DMS153 treated with DMSO at 0.1 percent for 48 hours (cell line): Measurements from ENCODE around the gene SRP68.

ENCODE experiments used
- DNase-seq: peaks from one replicate; lab custom pipeline; 2025; ENCODE audit not compliant: unreplicated experiment; lab: John Stamatoyannopoulos, UW

The SRP68 gene

DNA sequence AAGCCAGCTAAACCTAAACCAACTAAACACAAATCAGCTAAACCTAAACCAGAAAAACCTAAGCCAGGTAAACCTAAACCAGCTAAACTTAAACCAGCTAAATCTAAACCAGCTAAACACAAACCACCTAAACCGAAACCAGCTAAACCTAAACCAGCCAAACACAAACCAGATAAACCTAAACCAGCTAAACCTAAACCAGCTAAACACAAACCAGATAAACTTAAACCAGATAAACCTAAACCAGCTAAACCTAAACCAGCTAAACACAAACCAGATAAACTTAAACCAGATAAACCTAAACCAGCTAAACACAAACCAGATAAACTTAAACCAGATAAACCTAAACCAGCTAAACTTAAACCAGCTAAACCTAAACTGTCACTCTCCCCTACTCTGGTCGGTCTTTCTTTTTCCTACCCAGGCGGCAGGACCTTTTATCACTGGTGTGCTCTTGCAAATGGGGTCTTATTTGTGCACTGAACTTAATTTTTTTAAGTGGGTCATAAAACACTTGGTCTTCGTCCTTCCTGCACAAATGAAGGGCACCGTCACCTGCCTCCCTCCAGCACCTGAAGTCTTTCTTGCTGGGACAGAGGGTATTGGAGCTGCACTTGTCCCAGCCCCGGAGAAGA is 52.4 kb downstream of the SRP68 start:
- no peak for DNase-seq

GRCh38 chr17:76018801-76019200 is 53.5 kb downstream of the SRP68 start:
- no peak for DNase-seq

- no peak for DNase-seq
Observed at GRCh38 chr17:76018340-76018680, 54.0 kb downstream of the SRP68 start.

- DNase-seq = no peak
Observed at GRCh38 chr17:76017481-76018339, 54.6 kb downstream of the SRP68 start.

GRCh38 chr17:76014925-76015261 is 57.4 kb downstream of the SRP68 start:
- DNase-seq = peak; percentile 35

DNA sequence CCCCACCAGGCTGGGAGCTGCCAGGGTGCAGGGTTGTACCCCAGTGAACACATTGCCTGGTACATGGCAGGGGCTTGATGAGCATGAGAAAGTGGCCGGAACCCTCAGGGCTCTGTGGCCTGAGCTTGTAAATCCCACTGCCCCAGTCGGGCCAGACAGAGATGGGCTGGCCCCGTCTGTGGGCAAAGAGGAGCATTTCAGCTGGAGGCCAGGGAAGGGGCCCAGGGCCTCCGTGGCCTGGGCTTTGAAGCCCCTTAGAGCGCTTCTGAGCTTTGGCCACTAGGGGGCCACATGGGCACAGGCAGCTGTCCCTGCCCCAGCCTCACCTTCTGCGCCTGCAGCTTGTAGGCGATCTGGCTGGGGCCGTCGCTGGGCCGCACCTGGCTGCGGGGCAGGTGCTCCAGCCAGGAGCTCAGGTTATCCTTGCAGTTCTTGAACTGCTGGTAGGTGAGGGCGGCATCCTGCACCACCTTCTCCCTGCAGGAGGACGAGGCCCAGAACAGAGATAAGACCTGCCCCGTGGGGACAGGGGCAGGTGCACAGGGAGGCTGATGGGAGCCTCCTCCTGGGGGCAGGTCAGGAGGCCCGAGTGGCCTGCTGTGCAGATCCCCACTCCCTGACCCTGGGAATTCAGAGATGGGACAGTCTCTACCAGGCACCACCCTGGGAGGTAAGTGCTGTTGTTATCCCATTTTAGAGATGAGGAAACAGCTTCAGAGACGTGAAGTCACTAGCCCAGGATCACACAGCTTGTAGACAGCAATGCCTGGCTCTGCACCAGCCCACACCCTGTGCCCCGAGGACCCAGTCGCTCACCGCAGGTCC is 58.0 kb downstream of the SRP68 start:
- peak; percentile 79 for DNase-seq

- DNase-seq = no peak
Observed at GRCh38 chr17:76013377-76013932, 58.9 kb downstream of the SRP68 start.

- no peak for DNase-seq
Observed at GRCh38 chr17:76011951-76012350, 60.4 kb downstream of the SRP68 start.

GRCh38 chr17:76009969-76010661 is 62.2 kb downstream of the SRP68 start:
- DNase-seq = no peak

DNA sequence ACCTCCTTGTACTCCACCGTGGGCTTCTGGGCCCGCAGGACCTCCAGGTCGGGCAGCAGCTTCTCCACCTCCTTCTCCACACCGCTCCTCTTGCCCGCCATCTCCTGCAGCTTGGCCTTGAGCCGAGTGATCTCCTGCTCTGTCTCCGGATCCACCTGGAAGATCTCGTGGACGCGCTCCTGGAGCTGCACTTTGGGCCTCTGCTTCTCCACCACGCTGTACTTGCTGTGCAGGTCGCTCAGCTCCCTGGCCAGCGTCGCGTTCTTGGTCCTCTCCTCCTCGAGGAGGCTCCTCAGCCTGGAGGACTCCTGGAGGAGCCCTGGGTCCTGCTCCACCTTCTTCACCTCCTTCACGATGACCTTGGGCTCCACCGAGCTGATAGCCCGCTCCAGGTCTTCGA is 62.9 kb downstream of the SRP68 start:
- DNase-seq = no peak

DNA sequence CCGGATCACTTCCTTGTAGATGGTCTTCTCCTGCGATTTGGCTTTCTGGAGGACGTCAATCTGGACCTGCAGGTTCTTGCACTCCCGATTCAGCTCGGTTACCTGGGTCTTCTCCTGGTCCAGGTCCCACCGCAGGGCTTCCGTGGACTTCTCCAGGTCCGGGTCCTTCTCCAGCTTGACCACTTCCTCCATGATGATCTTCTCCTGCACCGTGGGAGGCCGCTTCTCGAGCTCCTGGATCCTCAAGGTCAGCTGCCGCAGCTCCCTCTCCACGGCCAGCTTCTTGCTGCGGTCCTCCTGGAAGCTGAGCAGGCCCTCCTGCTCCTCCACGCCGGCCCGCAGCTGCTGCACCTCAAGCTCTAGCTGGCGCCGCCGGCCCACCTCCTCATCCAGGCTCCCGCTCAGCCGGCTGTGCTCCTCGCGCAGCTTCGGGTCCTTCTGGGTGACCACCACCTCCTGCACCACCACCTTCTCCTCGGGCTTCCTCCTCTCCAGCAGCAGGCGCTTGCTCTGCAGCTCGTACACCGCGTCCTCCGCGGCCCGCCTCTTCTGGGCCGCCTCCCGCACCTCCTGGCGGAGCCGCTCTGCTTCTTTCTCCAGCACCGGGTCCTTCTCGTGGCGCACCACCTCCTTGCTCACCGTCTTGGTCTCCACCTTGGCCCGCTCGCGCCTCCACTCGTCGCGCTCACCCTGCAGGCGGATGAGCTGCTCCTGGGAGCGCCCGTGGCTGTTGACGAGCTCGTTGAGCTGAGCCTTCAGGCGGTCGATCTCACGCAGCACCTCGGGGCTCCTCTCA is 63.5 kb downstream of the SRP68 start:
- DNase-seq = no peak

- no peak for DNase-seq
Observed at GRCh38 chr17:76008208-76008607, 64.1 kb downstream of the SRP68 start.

DNA sequence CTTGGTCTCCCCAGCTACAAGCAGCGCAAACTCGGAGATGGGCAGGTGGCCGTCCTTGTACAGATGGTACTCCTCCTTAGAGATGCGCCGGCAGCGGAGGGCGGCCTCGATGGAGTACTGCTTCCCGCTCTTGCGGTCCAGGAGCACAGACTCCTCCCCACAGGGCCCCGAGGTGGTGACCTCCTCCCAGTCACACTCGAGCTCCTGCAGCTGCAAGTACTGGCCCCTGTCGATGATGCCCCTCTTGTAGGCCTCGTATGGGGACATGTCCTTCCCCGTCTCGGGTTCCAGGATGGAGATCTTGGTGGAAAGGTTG is 64.5 kb downstream of the SRP68 start:
- DNase-seq = no peak

- no peak for DNase-seq
Observed at GRCh38 chr17:76007131-76007849, 65.0 kb downstream of the SRP68 start.

DNA sequence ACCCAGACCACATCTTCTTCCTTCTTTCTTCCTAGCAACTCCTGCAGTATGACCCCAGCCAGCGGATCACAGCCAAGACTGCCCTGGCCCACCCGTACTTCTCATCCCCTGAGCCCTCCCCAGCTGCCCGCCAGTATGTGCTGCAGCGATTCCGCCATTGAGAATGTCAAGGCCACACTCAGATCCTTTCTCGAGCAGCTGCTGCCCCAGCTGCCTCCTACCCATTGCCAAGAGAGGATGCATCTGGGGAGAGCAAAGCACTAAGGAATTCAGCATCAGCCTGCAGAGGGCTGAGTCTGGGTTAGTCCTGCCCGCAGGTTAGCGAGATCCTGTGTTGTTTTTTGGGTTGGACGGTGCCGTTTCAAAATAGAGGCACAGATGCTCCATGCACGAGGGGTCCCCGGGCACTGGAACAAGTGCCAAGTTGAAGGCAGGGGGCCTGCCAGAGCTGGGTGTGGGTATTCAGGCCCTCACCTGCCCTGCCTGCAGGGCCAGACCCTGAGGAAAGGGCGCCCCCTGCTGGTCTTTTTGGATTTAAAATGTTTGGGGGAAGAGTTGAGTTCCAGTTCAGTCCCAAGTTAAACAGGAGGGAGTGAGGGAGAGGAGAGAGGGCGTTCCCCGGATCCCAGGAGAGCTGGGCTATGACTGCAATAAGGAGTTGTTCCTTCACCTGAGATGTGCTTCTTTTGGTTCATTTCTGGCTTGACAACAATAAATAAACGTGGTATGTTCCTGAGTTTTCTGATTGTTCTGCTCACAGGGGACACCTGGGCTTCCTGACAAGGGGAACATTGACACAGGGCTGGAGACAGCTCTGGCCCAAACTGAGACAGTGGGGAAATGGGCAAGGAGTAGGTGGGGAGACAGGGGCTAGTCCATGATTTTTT is 66.8 kb downstream of the SRP68 start:
- DNase-seq = peak; percentile 84

DNA sequence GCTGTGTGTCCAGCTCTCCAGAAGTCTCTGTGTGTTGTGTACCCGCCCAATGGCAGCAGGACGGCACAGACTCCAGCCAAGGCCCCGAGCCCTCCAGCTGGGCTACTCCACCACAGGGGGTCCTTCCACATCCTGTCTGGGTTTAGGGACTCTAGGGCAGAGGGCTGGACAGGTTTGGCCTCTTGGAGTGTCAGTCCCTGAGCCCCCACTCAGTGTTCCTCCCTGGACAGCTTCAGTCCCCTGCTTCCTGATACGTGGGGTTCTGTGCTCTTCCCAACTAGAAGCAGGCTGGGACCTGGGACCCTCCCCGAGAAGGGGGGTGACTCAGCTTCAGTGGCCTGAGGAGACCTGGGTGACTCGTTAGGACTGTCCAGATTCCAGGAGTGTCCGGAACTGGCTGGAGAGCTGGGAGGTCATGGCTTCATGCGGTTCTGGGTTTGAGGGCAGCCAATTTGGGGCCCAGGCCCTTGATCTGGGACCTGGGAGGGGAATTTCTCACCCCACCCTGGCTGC is 67.5 kb downstream of the SRP68 start:
- no peak for DNase-seq

DNA sequence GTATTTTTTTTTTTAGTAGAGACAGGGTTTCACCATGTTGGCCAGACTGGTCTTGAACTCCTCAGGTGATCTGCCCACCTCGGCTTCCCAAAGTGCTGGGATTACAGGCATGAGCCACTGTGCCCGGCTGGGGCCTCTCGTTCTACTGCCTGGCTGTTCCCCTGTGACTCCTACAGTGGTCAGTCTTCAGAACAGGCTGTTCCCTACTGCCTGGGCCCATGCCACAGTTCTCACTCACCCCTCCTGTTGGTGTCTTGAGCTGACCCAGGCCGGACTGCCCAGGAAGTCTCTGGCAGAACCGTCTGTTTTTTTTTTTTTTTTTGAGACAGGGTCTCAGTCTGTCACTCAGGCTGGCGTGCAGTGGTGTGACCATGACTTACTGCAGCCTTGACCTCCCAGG is 68.4 kb downstream of the SRP68 start:
- no peak for DNase-seq

GRCh38 chr17:76002100-76002499 is 70.2 kb downstream of the SRP68 start:
- DNase-seq = no peak
